GM21717 (cell line): ENCODE data around the gene AMACR.

Experiments
- ATAC-seq: cut with Tn5 transposase; IDR thresholded peaks from one replicate; pipeline ENCODE4 v1.9.1; 2021; ENCODE audit warnings: mild to moderate bottlenecking, moderate library complexity; ENCODE audit not compliant: unreplicated experiment

The AMACR gene

DNA sequence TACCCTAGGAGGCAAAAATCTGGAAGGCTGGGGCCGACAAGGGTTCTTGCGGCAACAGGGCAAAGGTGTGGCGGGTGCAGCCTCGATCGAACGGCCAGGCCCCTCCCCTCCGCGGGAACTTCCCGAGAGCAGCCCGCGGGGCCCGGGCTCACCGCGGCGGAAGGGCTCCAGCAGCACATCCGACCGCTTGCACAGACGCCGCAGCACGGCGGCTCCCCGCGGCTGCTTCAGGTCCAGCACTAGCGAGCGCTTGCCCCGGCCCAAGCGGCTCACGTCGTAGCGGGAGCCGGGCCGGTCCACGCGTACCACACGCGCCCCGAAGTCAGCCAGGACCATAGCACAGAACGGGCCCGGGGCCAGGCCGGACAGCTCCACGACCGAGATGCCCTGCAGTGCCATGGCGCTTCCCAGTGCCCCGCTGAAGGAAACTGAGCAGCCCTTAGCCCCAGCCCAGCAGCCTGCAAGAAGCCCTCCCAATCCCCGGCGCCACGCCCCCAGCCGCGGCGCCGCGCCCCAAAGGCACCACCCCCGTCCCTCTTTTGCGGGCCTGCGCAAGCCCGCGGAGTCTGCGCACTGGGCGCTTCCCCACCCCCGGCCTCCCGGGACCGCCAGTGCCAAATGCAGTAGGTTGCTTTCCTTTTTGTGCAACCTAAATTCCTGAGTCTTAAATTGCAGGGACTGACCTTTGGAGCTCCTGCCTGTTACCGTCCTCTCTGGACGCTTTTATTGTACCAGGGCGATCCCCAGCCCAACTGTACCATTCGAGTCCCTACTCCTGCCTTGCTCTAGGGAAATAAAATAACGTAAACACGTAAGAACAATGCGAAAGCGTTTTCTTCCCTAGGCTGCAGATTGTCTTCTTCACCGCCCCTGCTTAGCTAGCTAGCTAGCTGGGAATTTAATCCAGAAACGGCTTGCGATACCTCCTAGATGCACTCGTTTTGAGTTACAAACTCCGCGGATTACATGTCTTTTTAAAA, at the start of gene AMACR:
AMACR (minus strand) TSS at position 430 of the 980 bp plus-strand sequence; CDS start at position 399, 31 bp downstream.
- ATAC-seq = peak; percentile 92

DNA sequence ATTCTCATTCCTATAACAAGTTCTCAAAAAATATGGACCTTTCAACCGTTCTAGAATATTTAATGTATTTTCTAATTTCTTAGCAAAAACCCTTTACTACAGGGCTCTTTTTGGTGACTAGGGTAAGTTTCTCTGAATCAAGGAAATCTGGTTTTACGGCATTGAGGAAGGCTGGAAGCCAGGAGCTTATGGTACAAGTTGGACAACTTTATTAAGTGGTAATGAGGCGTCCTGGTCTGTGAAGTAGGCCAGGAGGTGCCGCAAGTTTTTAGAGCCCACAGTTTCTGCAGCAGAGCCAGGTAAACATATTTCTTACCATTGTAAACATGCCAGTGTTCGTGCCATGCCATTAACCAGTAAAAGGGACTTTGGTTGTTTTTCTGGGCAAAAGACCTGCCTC, 49.7 kb upstream of the AMACR start:
- no peak for ATAC-seq

DNA sequence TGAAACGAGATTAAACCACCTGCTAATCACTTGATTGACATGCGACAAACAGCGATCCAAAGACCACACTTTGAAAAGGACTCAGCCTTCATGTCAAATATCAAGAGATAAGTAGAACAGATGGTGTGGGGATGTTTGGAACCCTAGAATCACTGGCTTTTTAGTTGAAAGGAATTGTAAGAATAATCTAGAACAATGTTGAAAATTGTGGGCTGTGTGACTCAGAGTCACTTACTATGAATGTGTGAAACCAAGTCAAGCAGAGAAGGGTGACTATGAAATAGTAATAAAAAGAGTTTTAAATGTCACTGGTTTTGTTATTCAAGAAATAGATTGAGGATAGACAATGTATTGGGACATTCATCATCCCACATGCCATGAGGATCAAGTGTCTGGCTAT, 49.3 kb upstream of the AMACR start:
- no peak for ATAC-seq

DNA sequence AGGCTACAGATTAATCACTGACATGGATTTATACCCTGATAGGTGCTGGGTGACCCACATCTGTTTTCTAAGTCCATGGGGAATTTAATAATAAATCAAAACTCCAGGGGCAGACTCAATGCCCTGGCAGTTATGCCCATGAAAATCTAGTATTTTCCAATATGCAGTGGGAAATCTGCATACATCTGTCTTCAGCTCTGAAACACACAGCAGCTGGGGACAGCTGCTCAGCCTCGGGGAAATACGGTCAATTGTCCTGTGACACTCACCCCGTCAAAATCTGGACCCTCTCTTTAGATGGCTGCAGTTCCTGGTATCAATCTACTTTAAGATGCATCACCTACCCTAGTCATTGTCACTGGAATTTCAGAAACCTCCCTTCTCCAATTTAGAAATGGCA, 47.8 kb upstream of the AMACR start:
- no peak for ATAC-seq

DNA sequence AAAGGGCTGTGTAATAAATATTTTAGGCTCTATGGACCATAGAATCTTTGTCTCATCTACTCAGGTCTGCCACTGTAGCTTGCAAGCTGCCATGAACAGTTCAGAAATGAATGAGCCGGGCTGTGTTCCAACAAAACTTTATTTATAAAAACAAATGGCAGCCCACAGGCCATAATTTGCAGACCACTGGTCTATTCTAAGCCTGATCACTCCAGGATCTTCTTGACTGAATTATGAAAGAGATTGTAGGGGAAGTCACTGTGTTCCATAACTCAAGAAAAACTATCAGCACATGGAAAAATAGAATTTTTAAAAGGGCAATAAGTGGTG, 46.5 kb upstream of the AMACR start:
- ATAC-seq = no peak

DNA sequence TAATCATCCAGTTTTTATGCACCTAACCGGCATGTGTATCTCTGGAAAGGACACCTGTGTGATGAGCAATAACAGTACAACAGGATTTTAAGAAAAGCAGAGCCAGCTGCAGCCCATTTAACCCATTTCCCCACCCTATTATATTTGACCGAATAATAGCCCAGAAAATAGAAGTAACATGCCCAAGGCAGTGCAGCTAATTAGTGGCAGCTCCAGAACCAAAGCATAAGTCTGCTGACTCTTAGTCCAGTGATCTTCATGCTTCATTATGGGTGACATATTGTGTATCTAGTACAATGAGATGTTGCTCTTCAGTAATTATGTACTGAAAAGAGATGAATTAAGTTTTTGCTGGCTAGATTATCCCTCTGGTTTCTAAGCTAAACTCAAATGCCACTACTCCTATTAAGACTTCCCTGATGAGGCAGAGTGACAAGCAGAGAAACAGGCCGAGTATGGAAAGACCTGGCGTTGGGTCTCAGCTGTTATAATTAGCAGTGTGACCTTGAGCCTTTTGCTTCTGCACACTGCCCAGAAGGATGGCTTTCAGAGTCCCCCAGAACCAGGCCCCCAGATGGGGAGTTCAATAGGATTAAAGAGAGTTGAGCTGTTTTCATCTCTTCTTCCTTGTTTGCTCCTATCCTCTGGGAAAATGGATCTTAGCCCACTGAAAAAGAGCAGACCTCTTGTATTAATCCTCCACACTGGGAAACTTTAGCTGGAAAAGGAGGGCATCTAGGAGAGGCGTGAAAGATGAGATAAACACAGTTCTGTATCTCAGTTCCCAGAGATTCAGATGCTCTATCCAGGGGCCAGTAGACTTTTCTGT, 45.9 kb upstream of the AMACR start:
- ATAC-seq = no peak

DNA sequence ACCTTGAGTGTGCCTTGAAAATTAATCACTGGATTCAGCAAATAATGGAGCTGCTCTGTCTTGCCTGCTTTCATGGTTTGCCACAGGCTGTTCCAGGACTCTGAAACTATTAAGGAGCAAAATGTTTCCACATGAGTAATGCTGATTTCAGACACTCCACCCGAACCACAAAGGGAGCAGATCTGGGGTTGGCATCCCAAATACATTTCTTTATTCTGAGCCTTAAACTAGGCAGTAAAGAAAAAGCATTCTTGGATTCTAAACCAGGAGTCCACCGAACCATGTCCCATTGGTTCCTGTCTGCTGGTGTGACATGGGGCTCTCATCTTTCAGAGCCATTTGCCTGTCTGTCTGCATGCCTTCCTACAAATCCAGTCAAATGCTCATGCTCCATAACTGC, 45.3 kb upstream of the AMACR start:
- no peak for ATAC-seq

DNA sequence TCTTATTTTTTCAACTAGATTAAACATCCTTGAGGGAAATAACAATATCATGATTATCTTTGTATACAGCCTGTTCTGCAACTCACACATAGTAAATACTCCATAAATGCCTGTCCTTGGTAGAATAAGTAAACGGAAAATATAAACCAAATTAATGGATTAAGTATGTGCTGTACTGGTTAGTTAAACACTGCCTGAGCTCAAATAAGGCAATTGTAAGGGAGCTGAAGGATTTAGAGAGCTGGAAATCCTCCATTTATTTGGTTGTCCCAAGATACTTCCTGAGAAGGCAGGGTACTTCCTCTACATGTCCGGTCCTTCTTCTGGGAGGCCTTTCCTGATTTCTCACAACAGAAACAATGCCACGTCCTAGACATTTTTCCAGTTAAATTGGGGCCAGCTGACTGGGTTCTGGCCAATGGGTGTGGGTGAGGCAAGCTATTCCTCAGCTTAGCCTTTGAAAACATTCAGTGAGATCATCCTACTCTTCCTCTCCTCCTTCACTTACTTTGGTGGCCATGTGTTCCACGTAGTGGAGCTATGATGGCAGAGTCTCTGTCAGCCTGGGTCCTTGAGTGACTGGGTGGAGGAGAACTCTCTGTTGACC, 43.6 kb upstream of the AMACR start:
- ATAC-seq = no peak

DNA sequence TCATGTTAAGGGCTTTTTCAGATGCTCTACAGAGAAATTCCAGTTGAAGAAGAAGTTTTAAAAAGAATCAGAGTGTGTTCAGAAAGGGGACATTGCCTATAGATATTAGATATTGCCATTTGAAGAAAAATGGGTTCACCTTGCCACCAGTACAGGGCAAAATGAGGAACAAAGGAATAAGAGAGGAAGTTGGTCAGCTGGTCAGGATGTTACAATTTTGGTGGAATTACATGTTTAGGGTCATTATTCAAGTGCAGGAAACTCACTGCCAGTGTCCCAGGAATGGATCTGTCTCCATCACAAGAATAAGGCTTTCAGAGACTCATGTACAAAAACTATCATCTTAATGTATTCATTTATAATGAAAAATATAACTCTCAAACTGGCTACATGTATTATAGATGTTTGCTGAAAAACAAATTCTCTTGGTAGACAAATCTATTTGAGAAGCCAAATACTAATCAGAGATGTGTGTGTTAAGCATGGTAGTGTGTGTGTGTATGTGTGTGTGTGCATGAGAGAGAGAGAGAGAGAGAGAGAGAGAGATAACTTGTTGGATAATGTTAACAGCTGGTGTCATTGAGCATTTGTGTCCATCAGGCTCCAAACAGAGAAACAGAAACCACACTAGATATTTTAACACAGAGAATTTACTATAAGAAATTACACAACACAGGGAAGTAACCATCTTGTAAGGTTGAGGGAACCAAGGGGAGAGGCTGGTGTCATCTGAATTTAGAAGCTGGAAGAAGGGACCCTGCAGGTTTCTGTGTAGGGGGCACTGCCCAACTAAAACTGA, 40.1 kb upstream of the AMACR start:
- no peak for ATAC-seq

DNA sequence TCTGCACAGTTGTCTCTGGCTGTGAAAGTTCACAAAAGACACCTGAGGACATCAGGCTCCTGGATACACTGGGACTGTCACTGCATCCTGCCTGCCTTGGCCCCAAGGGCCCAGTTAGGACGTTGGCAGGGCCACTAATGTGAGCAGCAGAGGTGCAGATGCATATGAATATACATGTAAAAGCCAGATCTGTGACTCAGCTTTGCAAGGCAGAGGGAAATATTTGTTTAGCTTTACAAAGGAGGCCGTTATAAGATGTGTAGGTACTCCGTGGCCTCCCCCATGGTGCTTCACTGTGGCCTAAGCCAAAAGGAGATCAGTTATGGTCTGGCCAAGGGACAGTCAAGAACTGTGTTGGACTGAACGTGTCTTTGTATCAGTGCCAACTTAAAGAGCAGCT, 39.3 kb upstream of the AMACR start:
- ATAC-seq = no peak

DNA sequence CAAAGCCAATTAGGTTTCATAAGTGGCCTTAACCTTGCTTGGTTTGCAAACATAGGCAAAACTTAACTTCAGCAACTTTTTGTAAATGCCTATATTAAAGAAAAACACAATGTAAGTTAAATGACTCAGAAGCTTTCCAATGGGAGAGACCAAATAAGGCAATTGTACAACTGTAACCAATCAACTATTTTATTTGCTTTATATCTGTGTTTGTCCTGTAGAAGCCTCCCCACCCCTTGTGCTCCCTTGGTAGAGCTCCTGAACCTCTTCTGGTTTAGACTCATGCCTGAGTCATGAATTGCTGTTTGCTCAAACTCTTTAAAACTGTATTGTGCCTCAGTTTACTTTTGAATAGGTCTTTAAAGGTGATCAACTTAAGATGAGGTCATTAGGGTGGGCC, 38.1 kb upstream of the AMACR start:
- ATAC-seq = no peak

DNA sequence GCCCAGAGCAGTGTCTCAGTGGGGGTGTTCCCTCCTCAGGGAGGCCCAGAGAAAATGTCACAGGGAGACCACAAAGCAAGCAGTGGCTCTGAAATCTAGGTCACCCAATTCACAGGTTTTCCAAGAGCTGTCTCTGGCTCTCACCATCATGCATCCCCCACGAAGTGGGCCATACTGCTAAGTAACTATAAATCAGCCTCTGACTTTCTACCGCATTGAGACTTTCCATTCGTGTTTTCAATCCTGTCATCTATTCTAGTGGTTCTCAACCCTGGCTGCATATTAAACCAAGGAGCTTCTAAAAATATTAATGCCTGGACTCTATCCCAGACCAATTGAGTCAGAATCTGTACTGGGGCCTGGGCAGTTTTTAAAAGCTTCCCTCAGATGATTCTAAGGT, 37.2 kb upstream of the AMACR start:
- ATAC-seq = no peak

DNA sequence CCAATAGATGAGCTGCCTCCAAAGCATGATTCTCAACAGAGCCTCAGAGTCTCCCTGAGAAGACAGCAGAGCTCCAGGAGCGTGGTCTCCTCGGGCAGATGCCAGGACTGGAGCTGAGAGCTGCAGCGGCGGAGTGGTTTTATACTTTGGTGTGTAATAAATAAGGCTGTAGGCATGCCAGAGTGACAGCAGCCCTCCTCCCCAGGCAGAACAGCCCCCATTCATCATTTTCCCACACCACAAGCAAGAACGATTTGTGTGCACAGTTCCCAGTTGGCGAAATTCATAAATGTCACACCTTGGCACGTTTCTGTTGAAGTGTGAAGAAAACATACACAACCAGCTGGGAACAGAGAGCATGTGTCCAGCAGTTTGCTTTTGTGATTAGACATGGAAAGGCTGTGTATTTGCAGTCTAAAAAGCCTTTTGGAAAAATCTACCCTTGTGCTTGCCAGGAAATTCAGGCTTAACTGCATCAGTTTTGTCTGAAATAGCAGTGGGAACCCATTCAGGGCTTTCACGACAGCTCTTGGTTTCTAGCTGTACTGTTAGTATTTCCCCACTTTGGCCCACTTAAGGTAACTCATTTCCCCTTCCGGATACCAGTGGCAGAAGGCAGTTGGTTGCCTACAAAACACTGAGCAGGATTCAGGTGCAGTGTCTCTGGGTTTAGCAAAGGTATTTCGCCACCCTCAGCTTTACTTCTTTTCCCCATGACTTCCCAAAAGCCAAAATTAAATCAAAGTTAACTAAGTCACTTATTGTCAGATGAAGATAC, 35.4 kb upstream of the AMACR start, which contains the start of gene C1QTNF3:
C1QTNF3 (minus strand) TSS at position 115 of the 778 bp plus-strand sequence; CDS start at position 27, 88 bp downstream.
- ATAC-seq = no peak

DNA sequence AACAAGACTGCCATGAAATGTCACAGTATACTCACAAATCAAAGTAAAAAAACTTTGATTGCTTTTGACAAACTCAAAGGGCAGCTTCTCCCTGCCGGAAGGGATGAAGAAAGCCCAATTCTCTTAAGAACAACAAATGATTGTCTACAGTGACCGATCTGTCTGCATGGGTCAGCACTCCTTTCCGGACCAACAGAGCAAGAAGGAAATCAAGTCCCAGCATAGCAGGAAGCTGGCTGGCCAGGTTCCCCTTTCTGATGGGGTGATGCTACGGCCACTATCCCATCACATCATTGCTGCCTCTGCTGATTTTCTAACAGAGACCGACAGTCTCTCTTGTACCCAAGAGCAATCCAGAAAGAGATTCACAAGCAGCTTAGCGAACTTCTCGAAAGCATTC, 34.5 kb upstream of the AMACR start:
- ATAC-seq = no peak

DNA sequence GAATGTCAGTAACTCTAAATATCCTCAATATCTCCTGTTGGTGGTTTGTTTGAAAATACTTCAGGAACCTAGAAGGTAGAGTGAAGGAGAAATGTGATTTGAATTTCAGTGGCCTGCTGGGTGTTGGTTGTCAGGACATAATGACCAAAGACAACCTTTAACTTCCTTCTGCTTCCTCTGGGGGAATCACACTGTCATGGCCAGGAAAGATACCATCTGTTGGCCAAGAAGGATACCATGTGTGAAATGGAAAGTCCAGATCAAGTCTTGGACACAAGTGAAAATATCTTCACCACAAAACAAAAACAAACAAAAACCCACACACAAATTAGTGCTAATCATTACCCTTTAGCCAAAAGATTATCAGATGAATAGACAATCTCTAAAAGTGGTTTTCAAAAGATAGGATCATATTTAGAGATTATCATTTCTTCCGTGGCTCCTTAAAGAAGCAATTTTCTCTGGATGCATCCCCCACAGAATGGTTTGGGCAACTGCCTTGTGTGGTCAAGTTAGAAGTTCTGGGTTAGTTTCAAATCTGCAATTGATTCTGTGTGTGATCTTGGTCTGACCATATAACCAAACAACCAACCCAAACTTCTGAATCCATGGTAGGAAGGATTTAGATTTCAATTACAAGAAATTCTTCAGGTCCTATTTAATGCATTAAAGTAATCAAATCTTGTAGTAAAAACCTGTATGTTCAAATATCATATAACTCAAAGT, 33.6 kb upstream of the AMACR start:
- no peak for ATAC-seq

DNA sequence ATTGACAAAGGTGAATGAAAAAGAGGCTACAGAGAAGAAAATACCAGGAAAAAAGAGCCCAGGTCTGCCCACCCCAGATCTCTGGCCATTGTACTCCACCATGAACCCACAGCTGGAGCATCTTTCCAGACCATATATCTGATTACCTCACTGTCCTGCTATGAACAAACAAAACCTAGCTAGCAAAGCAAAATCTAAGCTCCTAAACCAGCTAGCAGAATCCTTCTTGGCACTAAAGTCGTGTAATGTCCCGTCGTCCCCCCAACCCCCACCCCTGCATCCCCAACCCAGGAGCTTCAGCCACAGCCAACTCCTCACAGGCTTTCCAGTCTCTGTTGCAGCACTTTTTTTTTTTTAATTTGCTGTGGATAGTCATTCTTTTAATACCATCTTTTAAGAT, 32.6 kb upstream of the AMACR start:
- ATAC-seq = no peak

DNA sequence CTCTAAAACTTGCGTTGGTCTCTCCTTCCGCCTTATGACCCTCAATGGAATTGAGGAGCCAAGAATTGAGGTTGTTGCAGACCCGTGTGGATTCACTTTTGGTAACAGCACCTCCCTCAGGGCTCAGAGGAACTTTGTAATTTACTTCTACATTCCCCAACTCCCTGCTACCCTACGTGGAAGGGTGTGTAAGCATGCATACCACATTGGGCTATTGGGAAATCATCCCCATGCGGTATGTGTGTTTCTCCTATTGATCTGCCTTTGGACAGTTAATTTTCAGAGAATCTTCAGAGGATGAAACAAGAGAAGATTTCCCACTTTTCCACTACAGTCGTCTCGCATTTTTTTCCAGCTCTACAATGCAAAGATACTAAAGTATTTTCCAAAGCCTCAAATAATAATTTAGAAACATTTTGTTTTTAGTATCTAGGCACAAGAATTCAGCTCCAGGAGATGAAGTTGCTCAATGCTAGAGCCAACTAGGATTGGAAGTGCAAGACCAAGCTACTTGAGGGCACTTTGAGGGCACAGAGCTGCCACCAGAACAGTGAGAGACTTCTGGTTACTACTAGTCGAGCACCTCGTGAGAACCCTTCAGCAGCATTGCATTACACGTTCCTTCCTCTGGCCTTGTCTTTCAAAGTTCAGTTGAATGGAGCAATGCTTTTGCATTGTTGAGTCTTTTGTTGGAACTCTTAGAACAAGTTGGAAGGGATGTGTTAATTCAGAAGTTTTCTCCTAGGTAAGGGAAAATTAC, 31.7 kb upstream of the AMACR start:
- no peak for ATAC-seq

DNA sequence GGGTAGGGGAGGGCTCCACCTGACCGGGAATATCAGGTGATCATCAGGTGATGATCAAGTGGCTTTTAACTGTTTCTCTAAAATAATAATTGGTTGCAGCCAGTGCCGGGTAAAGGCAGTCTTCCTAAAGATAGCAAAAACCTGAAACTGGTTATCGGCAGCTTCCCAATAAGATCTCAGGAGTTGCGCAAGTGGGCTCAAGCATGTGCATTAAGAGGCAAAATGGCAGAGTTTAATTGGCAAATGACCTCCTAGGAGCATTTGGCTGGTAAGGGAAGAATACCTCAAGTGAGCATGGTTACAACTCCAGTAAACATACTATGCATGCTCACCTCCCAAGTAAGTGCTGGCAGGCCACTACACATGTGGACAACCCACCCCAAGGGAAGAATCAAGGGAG, 31.0 kb upstream of the AMACR start:
- no peak for ATAC-seq

DNA sequence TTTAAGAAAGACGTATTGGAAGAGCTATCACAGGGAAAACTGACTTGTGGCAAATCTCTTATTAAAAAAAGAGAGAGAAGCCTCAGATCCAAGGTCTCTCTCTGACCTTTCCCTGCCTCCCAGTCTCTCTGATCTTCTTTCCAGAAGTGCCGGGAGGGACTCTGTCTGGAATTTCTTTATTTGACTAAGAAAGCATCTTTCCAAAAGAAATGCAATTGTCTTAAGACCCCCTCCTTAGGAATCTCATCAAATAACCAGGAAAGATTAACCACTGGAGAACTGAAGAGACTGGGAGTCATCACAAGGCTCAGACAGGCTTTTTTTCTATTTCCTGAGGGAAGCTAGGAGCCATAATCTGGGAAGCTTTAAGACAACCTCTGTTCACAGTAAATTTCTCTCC, 30.5 kb upstream of the AMACR start:
- no peak for ATAC-seq
